Fibroblast of skin of right biceps (primary cell): Measurements from ENCODE around the gene ANKRD23.
A peak's percentile ranks its signal among the peaks of the same experiment; 100 is the strongest.
"Not testable (repeated sequence)": the region's sequence is repeated elsewhere in the genome, so short reads cannot be mapped to it uniquely, and the experiment has no call there.

Source experiments
- DNase-seq: peaks from one replicate; pipeline ENCODE4 v3.0.0-alpha.2; 2013

The ANKRD23 gene

DNA sequence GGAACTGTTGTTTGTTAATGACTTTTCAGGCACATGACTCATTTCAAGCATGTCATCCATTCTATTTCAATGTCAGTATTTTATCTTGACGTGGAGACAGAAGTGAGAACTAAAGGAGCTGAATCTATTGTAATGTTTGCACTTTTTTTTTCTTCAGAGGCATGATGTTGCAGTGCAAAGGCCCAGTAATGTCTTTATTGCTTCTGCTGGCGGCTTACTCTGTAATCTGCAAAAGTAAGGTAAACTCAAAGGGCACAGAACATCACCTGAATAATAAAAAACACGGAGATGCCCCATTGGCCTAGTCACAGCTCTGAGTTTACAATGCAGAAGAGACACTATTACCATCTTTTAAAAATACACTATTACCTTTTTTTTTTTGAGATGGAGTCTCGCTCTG is 30.2 kb downstream of the ANKRD23 start:
- no peak for DNase-seq

DNA sequence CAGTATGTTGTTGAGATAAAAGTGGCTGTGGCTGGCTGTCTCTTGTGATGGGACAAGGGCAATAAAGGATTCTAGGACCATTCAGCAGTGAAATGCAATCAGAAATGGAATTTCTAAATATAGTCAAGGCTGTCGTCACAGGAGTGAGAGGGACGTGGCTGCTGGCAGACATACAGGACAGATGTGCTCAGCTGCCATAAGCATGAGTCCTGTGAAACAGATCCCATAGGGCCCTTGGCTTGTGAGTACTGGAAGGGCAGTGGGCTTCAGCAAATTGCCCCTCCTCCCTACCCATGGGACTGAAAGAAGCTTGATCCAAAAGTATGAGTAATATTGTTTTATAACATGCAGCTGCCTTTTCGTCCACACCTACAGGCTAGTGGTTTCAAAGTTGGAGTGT is 31.9 kb downstream of the ANKRD23 start:
- peak; percentile 71 for DNase-seq

DNA sequence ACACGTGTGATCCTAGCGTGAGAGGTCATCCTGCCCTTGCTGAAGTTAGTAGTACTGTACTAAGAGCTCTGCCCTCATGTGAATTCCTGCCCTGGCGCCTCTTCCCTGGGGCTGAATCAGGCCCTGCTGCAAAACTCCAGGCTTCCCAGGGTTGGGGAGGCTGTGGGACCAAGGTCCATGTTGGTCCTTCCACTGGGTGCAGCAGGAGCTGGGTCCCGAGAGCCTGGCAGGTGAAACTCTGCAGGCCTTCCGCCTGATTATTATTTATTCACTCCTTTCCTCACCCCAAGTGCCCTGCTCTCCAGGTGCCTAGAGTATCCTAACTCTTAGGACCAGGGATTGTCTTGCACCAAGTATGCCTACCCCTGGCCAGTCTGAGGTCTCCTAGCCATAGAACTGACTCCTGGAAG is 33.0 kb downstream of the ANKRD23 start:
- no peak for DNase-seq

DNA sequence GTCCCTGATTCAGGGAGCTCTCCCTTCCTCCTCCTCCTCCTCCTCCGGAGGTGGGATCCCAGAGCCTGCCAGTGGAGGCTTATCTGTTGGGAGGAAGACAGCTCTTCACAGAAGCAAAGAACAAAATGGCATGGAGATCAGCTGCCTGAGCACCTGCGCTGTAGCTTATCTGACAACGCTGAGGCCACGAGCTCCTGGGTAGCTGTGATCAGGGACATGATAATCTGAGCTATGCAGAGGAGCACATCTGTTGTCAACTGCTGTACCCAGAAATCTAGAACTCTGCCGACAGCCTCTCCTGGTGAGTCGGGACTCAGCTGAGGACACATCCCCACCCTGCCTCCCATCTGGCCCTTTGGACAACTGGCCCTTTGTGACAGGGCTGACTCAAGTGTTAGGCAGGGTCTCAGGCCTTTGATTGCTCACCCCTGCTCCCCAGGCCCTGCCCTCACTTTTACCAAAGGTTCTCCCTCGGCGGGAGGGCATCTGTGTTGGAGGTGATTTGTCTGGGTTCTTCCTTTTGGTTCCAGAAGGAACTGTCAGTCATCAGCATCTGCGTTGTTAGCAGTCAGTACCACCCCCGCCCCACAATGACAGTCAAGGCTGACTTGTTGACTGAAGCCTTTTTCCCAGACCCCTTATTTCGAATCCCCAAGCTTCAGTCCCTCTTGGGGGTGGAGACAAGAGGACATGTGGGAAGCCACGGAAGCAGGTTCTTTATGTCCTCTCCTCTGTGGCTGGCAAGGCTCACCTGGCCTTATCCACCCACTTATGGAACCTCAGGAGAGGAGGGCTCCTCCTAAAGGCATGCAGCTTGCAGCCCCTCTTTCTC is 33.7 kb downstream of the ANKRD23 start:
- no peak for DNase-seq

DNA sequence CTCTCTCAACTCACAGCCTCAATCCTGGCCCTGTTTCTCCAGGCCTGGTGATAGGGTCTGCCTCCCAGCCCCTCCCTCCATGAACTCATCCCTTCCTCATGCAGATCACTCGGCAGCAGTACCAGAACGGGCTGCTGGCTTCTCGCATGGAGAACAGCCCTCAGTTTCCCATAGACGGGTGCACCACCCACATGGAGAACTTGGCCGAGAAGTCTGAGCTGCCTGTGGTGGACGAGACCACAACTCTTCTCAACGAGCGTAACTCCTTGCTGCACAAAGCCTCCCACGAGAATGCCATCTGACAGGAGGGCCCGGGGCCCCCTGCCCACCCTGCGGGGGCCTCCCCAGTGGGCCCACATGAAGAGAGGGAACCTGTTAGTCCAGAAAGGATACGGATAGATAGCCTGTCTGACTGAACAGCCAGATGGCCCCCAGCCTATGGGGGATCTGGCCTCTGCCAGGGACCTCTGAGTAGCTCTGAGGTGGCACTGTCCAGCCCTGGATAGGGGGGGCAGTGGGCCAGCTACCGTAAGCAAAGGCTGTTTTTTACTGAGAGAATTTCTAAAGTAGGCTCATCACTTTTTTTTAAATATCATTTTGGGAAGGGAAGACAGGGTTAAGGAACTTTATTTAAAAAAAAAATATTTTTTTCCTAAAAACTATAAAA is 34.5 kb downstream of the ANKRD23 start:
- no peak for DNase-seq

DNA sequence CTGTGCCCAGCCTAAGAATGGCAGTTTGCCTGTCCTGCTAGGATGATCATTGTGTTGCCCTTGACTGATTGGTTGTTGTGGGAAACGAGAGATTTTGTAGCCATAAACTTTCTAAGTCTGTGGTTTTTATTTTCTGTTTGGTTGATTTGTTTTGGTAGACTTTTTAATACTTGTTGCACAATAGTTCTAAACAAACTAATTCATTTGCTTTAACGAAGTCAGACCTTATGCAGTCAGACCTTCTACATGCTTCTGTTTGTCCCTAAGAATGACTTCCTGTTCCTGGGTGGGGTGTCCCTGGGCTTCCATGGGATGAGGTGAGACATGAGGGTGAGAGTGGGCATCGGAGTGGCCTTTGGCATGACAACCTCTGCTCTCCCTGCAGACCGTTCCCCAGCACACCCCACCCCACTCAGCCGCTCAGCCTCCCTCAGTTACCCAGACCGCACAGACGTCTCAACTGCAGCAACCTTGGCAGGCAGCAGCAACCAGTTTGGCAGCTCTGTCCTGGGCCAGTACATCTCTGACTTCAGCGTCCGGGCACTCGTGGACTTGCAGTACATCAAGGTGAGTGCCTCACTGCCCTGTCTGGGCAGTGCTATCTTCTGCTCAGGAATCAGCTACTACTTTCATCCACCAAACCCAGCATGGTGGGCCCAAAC is 35.5 kb downstream of the ANKRD23 start:
- DNase-seq = no peak

DNA sequence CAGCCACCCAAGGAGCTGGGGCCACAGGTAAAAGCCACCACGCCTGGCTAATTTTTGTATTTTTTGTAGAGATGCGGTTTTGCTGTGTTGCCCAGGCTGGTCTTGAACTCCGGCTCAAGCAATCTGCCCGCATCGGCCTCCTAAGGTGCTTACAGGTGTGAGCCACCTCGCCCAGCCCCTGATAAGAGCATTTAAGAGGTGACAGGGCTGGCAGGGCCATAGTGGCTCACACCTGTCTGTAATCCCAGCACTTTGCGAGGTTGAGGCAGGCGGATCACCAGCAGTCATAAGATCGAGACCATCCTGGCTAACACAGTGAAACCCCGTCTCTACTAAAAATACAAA is 36.7 kb downstream of the ANKRD23 start:
- no peak for DNase-seq

DNA sequence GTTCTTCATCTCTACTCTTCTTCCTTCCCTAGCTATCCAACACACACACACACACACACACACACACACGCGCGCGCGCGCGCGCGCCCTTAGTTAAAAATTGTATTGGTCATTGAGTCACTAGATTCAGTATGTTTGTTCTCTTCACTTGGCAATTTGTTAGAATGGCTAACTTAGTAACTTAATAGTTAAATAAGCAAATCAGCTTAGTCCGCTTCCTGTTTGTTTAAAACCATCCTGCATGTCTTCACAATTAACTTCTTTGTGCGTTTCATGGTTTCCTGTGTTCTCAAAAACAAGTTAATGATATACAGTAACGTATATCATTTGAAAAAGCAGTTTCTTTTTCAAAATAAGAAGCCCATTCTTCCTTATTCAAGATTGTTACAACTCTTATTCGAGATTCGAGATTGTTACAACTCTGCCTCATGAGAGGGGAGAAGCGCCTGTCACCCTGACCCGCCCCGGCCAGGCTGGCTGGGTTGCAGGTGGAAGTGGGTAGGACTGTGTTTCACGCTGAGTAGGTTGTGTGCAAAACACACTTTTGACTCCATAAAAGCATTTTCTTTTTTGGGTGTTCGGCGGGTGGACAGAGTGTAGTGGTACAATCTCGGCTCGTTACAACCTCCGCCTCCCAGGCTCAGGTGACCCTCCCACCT is 37.2 kb downstream of the ANKRD23 start:
- DNase-seq = no peak

DNA sequence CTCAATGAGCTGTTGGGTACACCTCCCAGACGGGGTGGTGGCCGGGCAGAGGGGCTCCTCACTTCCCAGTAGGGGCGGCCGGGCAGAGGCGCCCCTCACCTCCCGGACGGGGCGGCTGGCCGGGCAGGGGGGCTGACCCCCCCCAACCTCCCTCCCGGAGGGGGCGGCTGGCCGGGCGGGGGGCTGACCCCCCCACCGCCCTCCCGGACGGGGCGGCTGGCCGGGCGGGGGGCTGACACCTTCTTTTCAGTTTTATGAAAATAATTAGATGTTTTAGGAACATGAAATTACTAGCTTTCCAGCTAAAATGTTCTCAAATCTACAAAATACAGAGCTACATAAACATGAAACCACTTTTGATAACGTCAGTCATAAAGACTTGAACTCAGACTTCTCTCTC is 37.9 kb downstream of the ANKRD23 start:
- not testable (repeated sequence) for DNase-seq

DNA sequence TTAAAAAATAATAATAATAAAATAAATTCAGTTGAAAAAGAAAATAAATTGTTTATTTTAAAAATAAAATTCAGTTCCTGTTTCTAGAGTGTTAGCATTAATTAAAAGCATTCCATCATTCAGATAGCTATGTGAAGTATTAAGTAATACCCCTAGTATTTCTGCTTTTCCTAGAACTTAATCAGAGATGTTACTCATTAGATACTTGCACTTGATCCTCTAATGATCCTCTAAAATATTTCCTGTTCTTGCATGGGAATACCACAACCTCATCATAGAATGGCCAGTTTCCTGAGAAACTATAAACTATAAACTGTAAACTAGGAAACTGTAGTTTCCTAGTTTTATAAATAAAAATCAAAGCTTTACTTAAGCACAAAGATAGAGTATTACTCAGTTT is 38.8 kb downstream of the ANKRD23 start:
- no peak for DNase-seq

DNA sequence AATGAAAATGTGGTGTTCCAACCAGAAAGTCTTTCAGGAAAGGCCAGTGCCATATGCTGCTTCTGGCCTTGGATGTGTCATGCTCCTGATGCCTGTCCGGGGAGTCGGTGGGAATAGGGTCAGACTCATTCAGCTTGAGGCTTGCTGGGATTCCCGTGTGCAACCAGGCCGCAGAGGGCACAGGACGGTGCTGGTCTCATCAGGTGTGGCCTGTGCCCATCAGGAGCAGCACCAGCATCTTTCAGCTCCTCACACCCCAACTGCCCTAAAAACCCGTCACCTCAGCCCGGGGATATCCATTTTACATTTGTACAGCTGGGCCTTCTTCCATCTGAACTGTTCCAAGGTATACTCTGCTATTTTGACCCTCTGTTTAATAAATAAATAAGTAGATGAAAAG is 41.1 kb downstream of the ANKRD23 start:
- no peak for DNase-seq

DNA sequence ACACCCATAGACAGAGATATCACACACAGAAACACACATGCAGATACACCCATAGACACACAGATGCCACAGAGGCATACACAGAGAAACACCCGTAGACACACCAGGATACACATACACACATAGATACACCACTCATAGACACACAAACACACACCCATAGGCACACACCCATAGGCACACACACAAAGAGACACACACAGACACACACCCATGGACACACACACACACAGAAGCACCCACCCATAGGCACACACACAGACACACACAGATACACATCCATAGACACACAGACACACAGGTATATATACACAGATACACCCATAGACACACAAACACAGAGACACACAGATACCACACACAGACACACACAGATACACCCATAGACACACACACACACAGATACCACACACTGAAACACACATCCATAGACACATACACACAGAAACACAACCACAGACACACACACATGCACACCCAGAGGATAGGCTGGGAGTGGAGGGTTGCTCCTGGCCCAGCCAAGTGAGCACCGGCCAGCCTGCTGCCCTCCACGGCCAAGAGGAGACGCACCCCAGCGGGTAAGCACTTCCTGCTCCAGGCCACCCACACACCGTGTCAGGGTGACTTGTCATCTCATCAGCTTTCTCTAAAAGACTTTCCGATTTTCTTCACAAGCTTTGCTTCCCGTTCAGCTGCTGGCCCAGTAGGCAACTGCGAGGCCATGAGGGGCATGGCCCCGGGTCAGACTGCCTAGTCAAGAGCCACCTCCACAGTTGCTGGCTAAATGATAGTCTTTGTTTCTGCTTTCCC is 41.8 kb downstream of the ANKRD23 start:
- no peak for DNase-seq

DNA sequence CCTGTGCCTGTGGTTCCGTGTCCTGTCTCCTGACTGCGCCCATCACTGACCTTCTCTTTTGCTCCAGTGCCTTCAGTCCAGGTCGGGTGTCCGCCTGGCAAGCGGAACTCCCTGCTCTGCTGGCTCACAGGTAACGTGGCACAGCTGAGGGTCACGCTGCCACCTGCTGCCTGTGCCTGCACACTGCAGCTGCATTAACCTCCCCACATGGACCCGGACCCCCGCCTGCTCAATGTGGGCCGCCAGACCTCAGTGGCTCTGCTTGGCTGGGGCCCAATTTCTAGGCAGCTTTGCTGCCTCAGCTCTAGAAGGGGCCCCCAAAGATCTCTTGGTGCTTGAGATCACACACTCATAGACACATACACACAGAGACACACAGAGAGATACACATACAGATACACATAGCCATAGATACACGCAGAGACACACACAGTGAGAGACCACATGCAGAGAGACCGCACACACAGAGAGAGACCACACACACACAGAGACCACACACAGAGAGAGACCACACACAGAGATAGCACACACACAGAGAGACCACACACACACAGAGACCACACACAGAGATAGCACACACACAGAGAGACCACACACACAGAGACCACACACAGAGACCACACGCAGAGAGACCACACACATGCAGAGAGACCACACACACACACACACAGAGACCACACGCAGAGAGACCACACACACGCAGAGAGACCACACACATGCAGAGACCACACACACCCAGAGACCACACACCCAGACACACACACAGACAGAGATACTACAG is 42.6 kb downstream of the ANKRD23 start:
- DNase-seq = peak; percentile 49

DNA sequence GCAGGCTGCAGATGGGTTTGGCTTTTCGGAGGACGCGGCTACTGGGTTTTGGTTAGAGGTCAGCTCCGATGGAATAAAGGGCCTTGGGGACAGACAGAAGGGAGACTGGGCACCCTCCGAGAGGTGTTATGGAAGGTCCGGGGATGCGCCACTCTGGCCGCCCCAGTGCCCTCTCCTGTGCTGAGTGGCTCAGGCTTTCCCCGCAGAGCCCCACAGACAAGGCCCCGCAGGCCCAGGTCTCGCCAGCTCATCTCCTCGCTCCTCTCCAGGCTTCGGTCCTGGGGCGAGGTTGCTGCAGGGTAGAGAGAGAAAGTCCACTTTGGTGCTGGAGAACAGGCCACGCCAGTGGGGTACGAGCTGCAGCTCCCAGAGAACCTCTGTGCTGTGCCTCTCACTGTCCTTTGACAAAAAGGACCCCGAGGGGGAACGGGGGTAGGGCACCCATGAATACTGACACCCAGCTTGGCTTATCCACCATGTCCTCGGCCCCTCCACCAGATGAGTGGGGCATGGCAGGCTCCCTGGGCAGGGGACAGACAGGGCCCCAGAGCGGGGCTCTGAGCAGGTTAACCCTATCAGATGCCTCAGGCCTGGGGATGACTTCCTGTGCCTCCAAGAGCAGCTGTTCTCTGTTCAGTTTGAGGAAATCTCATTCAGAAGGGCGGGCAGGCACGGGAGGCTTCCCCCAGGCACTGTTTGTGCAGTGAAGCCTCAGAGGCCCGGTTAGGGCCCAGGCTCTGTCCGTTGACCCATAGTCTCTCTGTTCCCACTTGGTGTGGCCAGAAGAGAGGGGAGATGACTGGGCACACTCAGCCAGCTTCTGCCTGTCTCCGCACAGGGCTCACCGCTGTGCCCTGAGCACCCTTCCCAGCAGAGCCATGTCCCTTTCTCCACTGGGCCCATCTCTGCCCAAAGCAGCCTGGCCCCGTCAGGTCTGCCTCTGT is 43.5 kb downstream of the ANKRD23 start:
- no peak for DNase-seq

DNA sequence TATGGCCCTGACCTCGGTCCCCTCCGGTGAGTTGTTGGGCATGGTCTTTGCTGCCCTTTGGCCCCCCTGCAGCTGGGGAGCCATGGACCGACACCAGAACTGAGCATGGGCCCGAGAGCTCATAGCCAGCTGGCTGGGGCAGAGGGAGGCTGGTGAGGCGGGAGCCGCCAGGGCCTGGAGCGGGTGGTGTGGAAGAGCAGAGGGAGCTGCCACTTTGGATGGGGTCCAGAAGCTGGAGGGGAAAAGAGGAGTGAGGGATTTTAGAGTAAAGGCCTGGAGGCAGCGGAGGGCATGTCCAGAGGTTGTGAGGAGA is 44.2 kb downstream of the ANKRD23 start:
- DNase-seq = no peak

DNA sequence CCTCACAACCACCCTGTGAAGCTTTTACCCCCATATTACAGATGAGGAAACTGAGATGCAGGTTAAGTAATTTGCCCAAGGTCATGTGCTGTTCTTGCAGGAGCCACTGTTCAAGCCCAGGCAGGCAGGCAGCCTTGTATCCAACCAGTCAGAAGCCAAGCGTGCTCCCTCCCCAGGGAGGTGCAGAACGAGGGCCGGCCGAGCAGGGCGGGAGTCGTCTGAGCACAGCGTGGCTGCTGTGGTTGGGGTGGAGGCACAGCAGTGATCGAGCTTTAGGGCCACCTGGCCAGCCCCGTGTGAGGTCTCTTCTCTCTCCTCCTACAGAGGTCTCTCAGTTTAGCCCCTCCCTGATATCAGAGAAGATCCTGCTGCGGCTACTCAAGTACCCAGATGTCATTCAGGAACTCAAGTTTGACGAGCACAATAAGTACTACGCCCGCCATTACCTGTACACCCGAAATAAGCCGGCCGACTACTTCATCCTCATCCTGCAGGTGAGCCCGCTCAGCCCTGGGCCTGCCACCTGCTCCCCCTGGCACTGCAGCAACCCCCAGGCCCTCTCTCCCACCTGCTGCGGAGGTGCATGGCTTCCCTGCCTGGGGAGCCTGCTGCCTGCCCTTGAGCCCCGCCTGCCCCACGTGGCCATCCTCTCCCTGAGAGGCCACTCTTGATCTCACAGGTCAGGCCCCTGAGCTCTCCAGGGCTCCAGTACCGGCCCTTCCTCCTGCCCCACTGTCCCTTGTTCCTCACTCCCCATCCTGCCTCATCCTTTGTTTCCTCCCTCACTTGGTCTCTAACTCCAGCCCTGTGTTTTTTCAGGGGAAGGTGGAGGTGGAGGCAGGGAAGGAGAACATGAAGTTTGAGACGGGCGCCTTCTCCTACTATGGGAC is 44.8 kb downstream of the ANKRD23 start:
- no peak for DNase-seq

DNA sequence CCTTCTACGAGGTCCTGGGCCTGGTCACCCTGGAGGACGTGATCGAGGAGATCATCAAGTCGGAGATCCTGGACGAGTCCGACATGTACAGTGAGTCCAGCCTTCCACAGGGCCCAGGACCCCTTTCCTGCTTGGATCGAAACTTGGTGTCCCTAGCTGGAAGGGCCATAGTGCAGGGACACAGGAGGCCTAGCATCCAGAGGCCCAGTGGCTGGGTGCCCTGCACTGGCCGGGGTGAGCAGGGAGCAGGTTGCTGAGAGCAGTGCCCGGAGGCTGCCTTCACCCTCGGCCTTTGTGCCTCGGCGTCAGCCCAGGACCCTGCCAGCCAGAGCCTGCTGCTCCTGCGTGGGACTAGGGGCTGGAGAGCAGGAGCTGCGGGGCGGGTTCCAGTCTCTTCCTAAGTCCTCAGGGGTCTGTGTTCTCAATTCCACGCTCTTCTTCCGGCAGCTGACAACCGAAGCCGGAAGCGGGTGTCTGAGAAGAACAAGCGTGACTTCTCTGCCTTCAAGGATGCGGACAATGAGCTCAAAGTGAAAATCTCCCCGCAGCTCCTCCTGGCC is 46.7 kb downstream of the ANKRD23 start:
- no peak for DNase-seq

DNA sequence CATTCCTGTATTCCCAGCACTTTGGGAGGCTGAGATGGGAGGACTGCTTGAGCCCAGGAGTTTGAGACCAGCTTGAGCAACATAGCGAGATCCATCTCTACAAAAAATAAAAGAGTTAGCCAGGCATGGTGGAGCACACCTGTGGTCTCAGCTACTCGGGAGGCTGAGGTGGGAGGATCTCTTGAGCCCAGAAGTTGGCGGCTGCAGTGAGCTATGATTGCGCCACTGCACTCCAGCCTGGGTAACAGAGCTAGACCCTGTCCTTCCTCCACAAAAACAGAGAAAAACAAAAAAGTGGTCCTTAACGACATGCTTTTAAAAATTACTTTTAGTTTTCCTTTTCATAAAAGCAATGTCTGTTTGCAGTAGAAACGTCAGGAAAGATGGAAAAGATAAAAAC is 47.3 kb downstream of the ANKRD23 start:
- DNase-seq = not testable (repeated sequence)

DNA sequence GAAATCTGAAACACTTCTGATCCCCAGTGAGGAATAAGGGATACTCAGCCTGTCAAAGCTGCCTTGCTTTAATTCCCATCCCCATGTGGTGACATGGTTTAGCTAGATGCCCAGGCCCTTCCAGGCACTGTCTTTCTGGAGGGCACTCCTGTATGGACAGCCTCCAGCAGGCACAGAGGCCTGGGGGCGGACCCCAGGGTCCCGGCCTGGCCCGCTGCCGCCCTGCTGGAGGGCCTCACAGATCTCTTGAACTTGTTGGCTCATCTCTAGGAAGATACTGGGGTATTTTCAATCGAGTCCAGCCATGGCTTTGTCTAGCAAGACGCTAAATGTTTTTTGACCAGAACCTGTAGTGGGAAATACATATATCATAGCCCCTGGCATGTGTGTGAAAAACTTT is 48.7 kb downstream of the ANKRD23 start:
- DNase-seq = no peak
